MG63 (cell line): Measurements from ENCODE around the gene PLAC9. TPM values are rescaled to one million over a fixed set of nuclear protein-coding genes. Genes with fewer than 3 reads are reported as not detected.
"Not testable (repeated sequence)": the region's sequence is repeated elsewhere in the genome, so short reads cannot be mapped to it uniquely, and the experiment has no call there.

Experiments used
- DNase-seq: peaks from one replicate; pipeline ENCODE4 v3.0.0-alpha.2; 2020
- H3K27me3 ChIP-seq: fragments of 250-450 bp; sonication (Bioruptor Pico); 2 replicates; pipeline ENCODE4 v1.5.1; 2020; ENCODE audit warnings: mild to moderate bottlenecking, moderate library complexity
- H3K36me3 ChIP-seq: fragments of 250-450 bp; sonication (Bioruptor Pico); 2 replicates; pipeline ENCODE4 v1.5.1; 2020; ENCODE audit warnings: mild to moderate bottlenecking, moderate library complexity
- H3K4me3 ChIP-seq: fragments of 250-450 bp; sonication (Bioruptor Pico); 2 replicates; pipeline ENCODE4 v1.5.1; 2020; ENCODE audit warnings: mild to moderate bottlenecking, moderate library complexity
- H3K9me3 ChIP-seq: fragments of 250-450 bp; sonication (Bioruptor Pico); 2 replicates; pipeline ENCODE4 v1.5.1; 2020; ENCODE audit warnings: mild to moderate bottlenecking, moderate library complexity
- total RNA-seq: library from RNA; depleted of rRNA; stranded (reverse); fragments of >200 nt; shearing (Covaris generic); gene quantifications from 2 replicates; pipeline ENCODE4 v1.2.3, GENCODE V29; 2014; ENCODE audit warnings: low replicate concordance; rRNA removed

PLAC9 gene
- total RNA-seq, result 2.8 and 3.8 TPM in 2 replicates

DNA sequence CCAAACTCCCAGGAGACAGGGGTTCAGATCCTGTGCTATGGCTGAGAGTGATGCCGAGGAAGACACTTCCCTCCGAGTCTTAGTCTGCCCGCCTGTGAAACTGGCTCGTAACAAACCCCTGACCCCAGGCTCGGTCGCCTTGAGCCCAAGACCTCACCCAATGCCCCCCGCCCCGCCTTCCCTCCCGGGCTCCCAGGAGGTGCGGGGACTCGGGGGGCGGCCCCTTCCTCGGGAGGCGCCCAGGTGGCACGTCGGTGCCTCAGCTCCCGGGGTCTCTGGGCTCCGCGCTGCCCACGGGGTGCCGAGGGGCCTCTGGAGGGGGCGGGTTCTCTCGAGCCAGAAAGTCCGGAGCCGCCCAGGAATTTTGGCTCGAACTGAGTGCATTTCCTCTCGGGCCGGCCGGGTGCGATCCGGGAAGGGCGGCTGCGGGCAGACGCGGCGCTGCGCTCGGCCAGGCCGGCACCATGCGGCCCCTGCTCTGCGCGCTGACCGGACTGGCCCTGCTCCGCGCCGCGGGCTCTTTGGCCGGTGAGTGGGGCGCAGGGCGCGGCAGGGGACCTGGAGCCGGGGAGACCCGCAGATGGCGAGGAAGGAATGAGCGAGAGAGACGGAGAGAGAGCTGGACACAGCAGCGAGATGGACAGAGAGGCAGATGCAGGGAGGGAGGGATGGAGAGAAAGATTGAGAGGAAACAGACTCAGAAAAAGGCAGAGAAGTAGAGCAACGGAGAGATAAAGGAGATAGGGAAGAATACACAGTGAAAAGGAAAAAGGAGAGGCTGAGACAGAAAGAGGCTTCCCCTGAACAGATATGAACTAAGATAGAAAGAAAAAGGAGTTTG lies at the start of gene PLAC9:
Gene PLAC9, plus strand, starts transcription at position 432 of the 841 bp plus-strand sequence. Its CDS starts 33 bp downstream, at position 465.
- Histone ChIP-seq H3K27me3 (no peaks in the 10 kb centered on the region), H3K9me3 (no peaks in the 10 kb centered on the region), H3K36me3 (no peaks in the 10 kb centered on the region), H3K4me3 (peak within 1 kb of the TSS; percentile 47)
- DNase-seq, result peak; percentile 54

GRCh38 chr10:80090121-80090520 lies 42.4 kb upstream of the PLAC9 start:
- H3K9me3 ChIP-seq, result no peaks in the 10 kb centered on the region
- DNase-seq, result no peak
- no peak overlapping the region for H3K4me3 ChIP-seq
- H3K36me3 ChIP-seq, result no peaks in the 10 kb centered on the region
- H3K27me3 ChIP-seq, result no peaks in the 10 kb centered on the region

DNA sequence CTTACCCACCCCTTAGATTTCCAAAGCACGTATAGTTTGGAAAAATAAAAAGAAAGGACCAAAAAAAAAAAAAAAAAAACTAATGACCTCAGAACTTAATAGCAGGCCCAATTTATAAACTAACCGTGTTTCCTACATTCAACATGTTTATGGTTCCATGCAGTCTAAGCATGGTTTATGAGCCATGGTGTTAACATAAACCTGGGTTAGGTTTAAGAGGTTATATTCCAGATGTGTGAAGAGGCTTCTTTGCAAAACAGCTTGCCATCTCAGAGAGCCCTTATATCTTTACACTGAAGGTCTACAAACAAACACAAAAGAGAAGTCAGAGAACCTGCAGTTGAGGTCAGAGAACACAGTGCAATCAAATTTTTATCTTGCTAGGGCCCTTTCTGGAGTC lies 38.3 kb upstream of the PLAC9 start:
- no peak overlapping the region for H3K4me3 ChIP-seq
- no peaks in the 10 kb centered on the region for H3K36me3 ChIP-seq
- no peaks in the 10 kb centered on the region for H3K9me3 ChIP-seq
- no peaks in the 10 kb centered on the region for H3K27me3 ChIP-seq
- no peak for DNase-seq

- H3K27me3 ChIP-seq, H3K4me3 ChIP-seq, DNase-seq, H3K9me3 ChIP-seq, H3K36me3 ChIP-seq: not testable (repeated sequence)
These were observed 34.3 kb upstream of the PLAC9 start for GRCh38 chr10:80098272-80098671.

DNA sequence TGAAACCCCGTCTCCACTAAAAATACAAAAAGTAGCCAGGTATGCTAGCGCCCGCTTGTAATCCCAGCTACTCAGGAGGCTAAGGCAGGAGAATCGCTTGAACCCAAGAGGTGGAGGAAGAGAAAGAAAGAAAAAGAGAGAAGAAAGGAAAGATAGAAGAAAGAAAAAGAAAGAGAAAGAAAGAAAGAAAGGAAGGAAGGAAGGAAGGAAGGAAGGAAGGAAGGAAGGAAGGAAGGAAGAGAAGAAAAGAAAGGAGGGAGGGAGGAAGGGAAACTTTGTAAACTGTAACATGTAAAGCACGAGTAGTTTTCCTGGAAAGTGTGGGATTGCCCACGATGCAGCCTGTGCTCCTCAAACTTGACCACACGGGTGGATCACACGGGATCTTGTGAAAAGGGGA lies 33.2 kb upstream of the PLAC9 start:
- H3K27me3 ChIP-seq, H3K9me3 ChIP-seq, H3K4me3 ChIP-seq, DNase-seq, H3K36me3 ChIP-seq: not testable (repeated sequence)

- no peaks in the 10 kb centered on the region for H3K9me3 ChIP-seq
- H3K27me3 ChIP-seq, result no peaks in the 10 kb centered on the region
- no peak for DNase-seq
- H3K36me3 ChIP-seq, result no peaks in the 10 kb centered on the region
- H3K4me3 ChIP-seq, result no peak overlapping the region
These were observed 32.4 kb upstream of the PLAC9 start for GRCh38 chr10:80100116-80100515.

GRCh38 chr10:80100861-80101695 lies 31.5 kb upstream of the PLAC9 start:
- no peaks in the 10 kb centered on the region for H3K9me3 ChIP-seq
- no peaks in the 10 kb centered on the region for H3K36me3 ChIP-seq
- no peak overlapping the region for H3K4me3 ChIP-seq
- no peak for DNase-seq
- no peaks in the 10 kb centered on the region for H3K27me3 ChIP-seq

DNA sequence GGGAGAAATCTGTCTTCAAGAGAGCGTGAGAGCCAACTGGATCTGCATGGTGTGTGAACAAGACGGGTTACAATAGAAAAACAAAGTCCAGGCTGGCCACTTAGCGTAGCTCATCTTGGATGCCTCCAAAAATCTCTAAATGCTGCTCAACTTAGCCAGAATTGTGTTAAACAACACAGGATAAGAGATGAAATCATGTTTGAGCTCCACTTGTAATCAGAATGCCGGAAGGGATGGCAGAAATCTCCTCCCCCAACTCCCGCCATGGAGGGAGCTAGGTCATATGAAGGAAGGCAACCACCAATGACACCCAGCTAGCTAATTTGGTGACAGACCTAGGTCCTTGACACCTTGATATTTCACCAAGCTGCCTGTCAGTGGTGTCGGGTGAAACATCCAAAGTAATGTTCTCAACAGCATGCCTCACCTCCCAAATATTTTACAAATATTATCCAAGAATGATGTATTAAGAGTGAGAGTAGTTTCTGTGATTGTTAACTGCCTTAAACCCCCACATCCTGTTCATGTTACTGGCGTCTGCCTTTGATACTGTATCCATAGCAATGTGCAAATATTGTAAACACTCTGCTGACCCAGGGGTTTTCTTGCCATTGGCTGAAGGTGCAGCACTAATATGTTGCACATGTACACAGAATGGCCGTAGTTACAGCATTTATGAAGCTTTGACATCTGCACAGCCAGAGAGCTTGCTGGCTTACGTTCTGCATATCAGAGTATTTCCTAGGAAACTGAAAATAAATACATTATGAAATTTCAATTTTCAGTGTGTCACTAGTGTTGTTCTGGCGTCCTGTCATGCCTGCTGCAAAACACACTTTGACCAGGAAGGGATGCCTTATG lies 28.2 kb upstream of the PLAC9 start:
- Histone ChIP-seq H3K9me3 (peaks cover 5% of the 10 kb centered on the region), H3K27me3 (no peaks in the 10 kb centered on the region), H3K36me3 (no peaks in the 10 kb centered on the region), H3K4me3 (no peak overlapping the region)
- DNase-seq, result peak; percentile 36

DNA sequence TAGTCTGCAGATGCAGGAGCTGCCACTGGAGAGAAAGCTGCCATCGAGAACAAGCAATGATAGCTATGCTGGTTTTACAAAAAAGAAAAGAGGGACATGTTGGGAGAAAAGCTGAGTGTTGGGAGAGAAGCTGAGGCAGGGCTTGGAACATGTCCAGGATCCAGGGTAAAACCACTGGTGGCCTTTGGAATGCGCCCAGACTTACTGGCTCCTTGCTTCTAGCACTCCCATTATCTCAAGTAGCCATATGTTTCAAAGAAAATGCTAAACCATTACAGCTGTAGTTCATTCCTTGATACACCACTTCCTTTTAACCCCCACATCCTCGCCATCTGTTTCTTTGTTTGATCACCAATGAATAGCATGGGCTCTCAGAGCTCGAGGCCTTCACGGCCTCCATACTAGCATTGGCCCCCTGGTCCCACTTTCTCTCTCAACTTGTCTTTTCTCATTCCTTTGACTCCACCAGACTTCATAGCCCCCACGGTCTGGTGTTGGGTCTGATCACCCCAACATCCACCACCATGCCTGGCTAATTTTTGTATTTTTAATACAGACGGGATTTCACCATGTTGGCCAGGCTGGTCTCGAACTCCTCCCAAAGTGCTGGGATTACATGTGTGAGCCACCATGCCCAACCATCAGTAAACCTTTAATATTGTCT lies 23.8 kb upstream of the PLAC9 start:
- Histone ChIP-seq H3K9me3 (peaks cover 5% of the 10 kb centered on the region), H3K36me3 (no peaks in the 10 kb centered on the region), H3K4me3 (no peak overlapping the region), H3K27me3 (no peaks in the 10 kb centered on the region)
- no peak for DNase-seq

DNA sequence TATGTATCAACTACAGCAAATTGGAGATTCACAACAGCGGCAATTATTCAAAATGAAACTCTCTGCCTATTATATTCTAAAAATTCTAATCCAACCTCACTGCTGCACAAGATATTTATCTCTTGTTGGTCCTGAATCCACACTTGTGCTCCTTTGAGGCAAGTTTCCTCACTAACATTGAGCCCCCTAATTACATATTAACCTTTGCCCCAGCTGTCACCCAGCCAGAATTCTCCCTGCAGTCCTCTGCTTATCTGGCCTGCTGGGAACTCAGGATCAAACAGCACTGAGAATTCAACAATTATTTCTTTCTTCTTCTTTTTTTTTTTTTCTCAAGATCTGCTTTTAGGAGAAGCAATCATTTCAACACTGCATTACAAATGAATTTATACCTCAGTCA lies 21.5 kb upstream of the PLAC9 start:
- no peaks in the 10 kb centered on the region for H3K36me3 ChIP-seq
- no peak for DNase-seq
- no peak overlapping the region for H3K4me3 ChIP-seq
- peaks cover 5% of the 10 kb centered on the region for H3K9me3 ChIP-seq
- no peaks in the 10 kb centered on the region for H3K27me3 ChIP-seq

- H3K27me3 ChIP-seq, result no peaks in the 10 kb centered on the region
- no peak for DNase-seq
- H3K9me3 ChIP-seq, result no peaks in the 10 kb centered on the region
- no peaks in the 10 kb centered on the region for H3K36me3 ChIP-seq
- H3K4me3 ChIP-seq, result no peak overlapping the region
These were observed 13.9 kb upstream of the PLAC9 start for GRCh38 chr10:80118669-80119068.

- Histone ChIP-seq H3K36me3 (no peaks in the 10 kb centered on the region), H3K27me3 (no peaks in the 10 kb centered on the region), H3K9me3 (no peaks in the 10 kb centered on the region), H3K4me3 (no peak overlapping the region)
- DNase-seq, result no peak
These were observed 10.3 kb upstream of the PLAC9 start for GRCh38 chr10:80122110-80122710.

GRCh38 chr10:80122746-80123145 lies 9.8 kb upstream of the PLAC9 start:
- no peaks in the 10 kb centered on the region for H3K27me3 ChIP-seq
- no peak for DNase-seq
- no peaks in the 10 kb centered on the region for H3K36me3 ChIP-seq
- H3K4me3 ChIP-seq, result no peak overlapping the region
- no peaks in the 10 kb centered on the region for H3K9me3 ChIP-seq

DNA sequence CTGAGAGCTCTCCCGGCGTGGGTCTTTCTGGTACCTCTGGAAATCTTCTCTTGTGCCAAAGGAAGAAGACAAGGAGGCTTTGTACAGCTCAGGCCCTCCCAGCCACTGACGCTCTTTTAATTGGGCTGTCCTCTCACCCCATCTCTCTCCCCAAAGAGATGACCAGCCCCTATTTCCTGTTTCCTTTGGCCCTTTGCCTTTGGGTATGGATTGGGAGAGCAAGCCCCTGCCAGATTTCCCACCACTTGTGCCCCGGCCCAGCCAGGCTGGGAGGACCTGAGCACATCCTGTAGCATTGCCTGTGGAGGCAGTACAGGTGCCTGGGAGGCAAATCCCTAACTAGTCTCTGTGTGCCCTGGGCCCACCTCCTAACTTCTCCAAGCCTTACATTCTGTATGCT lies 5.7 kb upstream of the PLAC9 start:
- H3K4me3 ChIP-seq, result no peak overlapping the region
- H3K27me3 ChIP-seq, result no peaks in the 10 kb centered on the region
- peak; percentile 23 for DNase-seq
- no peaks in the 10 kb centered on the region for H3K9me3 ChIP-seq
- H3K36me3 ChIP-seq, result no peaks in the 10 kb centered on the region

- Histone ChIP-seq H3K9me3 (no peaks in the 10 kb centered on the region), H3K4me3 (no peak overlapping the region), H3K27me3 (no peaks in the 10 kb centered on the region), H3K36me3 (no peaks in the 10 kb centered on the region)
- no peak for DNase-seq
These were observed 1.0 kb upstream of the PLAC9 start for GRCh38 chr10:80131499-80131901.

DNA sequence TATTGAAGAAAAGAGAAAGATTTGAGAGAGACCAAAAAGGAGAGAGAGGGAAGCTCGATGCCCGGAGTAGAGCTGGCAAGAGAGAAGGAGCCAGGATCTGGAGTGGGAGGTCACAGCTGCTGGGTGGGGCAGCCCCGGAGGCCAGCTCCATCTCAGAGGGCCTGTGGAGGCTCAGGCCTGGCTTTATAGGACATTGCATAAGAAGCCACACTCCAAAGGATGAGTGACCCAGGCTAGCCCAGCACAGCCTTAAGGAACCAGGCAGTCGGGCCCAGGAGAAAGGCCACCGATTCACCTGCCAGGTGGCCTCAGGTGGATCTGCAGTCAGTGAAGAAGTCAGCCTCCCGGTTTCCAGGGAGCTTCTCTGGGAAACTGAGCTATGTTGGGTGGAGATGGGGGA lies 676 bp downstream of the PLAC9 start:
- no peaks in the 10 kb centered on the region for H3K27me3 ChIP-seq
- no peaks in the 10 kb centered on the region for H3K36me3 ChIP-seq
- peak; percentile 49 for DNase-seq
- H3K9me3 ChIP-seq, result no peaks in the 10 kb centered on the region
- peak overlapping the region; percentile 47 for H3K4me3 ChIP-seq
